Tibial artery (tissue), 4 donors: Measurements from ENCODE around the gene CCDC117.

Source experiments
- DNase-seq, 2 donors: peaks; one replicate each; pipeline ENCODE4 v3.0.0-alpha.2; 2019
- H3K27ac ChIP-seq, 2 donors: fragments of 200-600 bp; sonication (generic) in 1 of 2; 1 replicate in 1 of 2; 2 replicates in 1 of 2; pipeline ENCODE4 v1.5.1; 2018 to 2019; ENCODE audit warnings: mild to moderate bottlenecking in 1 of 2
- H3K27me3 ChIP-seq, 2 donors: fragments of 200-600 bp; sonication (generic) in 1 of 2; one replicate each; pipeline versions ENCODE4 v1.5.1 to v1.6.0; 2016 to 2019
- H3K36me3 ChIP-seq, 3 donors: fragments of 200-600 bp; sonication (generic) in 2 of 3; one replicate each; pipeline ENCODE4 v1.5.1; 2016 to 2019; ENCODE audit warnings: mild to moderate bottlenecking in 2 of 3
- H3K4me1 ChIP-seq, 4 donors: fragments of 200-600 bp; sonication (generic) in 2 of 4; 1 replicate in 3 of 4; 2 replicates in 1 of 4; pipeline ENCODE4 v1.5.1; 2016 to 2019
- H3K4me3 ChIP-seq, 2 donors: fragments of 200-600 bp; sonication (generic) in 1 of 2; 1 replicate in 1 of 2; 2 replicates in 1 of 2; pipeline ENCODE4 v1.5.1; 2018 to 2019; ENCODE audit warnings: mild to moderate bottlenecking in 2 of 2
- H3K9me3 ChIP-seq, 3 donors: fragments of 200-600 bp; sonication (generic) in 1 of 3; one replicate each; pipeline ENCODE4 v1.5.1; 2016 to 2019
- intact Hi-C: fragments of 100-400 bp; cut with DNase I; formaldehyde crosslinking; loops from one replicate; pipeline ENCODE4 v1.15.0; 2023; ENCODE audit warnings: low total_unique reads
- TF ChIP-seq, protein P1 (sequence below), 2 experiments: fragments of 200-600 bp in 1 of 2; fragments of 450-650 bp in 1 of 2; IDR thresholded peaks; one replicate each; pipeline ENCODE4 v1.5.1; 2017 to 2019; ENCODE audit warnings: antibody characterized with exemption in 2 of 2, mild to moderate bottlenecking in 1 of 2, moderate library complexity in 1 of 2

CCDC117 gene

DNA sequence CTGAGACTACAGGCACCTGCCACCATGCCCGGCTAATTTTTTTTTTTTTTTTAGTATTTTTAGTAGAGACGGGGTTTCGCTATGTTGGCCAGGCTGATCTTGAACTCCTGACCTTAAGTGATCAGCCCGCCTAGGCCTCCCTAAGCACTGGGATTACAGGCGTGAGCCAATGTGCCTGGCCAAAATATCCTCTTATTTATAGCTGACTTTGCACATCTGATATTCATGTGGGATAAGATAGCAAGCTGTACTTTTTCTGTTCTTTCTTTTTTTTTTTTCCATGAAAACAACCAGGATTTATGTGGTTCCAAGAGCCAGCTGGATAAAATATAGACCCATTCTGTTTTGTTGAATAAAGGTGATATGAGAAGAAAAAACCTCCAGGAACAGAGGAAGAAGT is 40.0 kb downstream of the CCDC117 start:
- Histone ChIP-seq H3K9me3 (no peaks in the 10 kb centered on the region), H3K36me3 (peaks cover 0 to 15% (median 8%) of the 10 kb centered on the region in 3 donors), H3K27ac (peak overlapping the region in 1 of 2 donors; percentile 59), H3K27me3 (no peaks in the 10 kb centered on the region), H3K4me3 (no peak overlapping the region), H3K4me1 (peaks cover 0 to 16% (median 8%) of the 10 kb centered on the region in 4 donors)
- TF ChIP-seq, protein P1, sequence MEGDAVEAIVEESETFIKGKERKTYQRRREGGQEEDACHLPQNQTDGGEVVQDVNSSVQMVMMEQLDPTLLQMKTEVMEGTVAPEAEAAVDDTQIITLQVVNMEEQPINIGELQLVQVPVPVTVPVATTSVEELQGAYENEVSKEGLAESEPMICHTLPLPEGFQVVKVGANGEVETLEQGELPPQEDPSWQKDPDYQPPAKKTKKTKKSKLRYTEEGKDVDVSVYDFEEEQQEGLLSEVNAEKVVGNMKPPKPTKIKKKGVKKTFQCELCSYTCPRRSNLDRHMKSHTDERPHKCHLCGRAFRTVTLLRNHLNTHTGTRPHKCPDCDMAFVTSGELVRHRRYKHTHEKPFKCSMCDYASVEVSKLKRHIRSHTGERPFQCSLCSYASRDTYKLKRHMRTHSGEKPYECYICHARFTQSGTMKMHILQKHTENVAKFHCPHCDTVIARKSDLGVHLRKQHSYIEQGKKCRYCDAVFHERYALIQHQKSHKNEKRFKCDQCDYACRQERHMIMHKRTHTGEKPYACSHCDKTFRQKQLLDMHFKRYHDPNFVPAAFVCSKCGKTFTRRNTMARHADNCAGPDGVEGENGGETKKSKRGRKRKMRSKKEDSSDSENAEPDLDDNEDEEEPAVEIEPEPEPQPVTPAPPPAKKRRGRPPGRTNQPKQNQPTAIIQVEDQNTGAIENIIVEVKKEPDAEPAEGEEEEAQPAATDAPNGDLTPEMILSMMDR (IDR thresholded peaks at IDR 0.05) = no peak
- DNase-seq = peak in 1 of 2 donors; percentile 6
- intact Hi-C loops = no loop called here

DNA sequence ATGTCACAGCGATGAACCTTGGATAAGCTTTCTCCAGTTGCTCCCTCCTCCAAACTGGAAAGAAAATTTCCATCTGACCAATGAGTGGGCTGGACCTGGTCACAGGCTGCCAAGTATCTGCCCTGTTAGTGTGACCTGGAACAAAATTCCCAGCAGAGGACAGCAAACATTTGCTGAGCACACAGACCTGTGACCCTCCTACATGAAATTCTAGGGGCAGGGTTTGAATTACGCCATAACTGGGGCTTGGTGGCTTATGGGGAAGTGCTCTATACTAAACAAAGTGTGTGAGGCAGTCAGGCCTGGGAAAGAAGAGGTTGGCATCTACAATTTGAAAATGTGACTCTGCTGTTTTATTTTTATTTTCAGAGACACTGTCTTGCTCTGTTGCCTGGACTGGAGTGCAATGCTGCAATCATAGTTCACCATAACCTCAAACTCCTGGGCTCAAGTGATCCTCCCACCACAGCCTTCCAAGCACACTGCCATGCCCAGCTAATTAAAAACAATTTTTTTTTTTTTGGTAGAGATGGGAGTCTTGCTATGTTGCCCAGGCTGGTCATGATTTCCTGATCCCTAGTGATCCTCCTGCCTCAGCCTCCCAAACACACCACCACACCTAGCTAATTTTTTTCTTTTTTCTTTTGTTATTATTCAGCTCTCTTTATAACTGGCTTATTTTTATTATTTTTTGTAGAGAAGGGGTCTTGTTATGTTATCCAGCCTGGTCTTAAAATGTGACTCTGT is 41.5 kb downstream of the CCDC117 start:
- H3K27ac ChIP-seq = peak overlapping the region; percentile 48 to 59
- intact Hi-C loops = no loop called here
- DNase-seq = peak; percentile 43 to 69

DNA sequence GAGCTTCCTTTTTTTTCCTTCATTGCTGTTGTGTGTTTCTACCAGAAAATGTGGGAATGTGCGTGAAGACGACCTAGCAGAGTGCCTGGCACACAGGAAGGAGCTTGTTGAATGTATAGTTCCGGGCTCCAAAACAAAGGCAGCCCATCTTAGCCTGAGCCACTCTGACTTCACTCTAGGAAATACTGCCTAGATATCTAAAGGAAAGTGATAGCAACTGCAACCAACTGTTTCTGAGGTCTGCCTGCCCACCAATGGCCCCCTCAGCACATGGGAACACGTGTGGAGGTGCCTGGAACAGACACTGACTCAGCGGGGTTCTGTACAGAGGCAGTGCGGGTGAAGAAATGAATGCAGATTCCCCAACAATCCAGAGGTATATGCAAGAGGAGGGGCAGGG is 42.6 kb downstream of the CCDC117 start:
- H3K27me3 ChIP-seq = no peaks in the 10 kb centered on the region
- peaks cover 0 to 8% (median 0%) of the 10 kb centered on the region in 3 donors for H3K36me3 ChIP-seq
- H3K27ac ChIP-seq = peak overlapping the region; percentile 48 to 59
- intact Hi-C loops = no loop called here
- DNase-seq = no peak
- H3K9me3 ChIP-seq = no peaks in the 10 kb centered on the region
- TF ChIP-seq, protein P1 (IDR thresholded peaks at IDR 0.05) = no peak
- peaks cover 0 to 32% (median 17%) of the 10 kb centered on the region in 4 donors for H3K4me1 ChIP-seq
- no peak overlapping the region for H3K4me3 ChIP-seq

More for the DNA sequence above, 41.5 kb downstream of the CCDC117 start:
- no peaks in the 10 kb centered on the region for H3K9me3 ChIP-seq
- H3K4me3 ChIP-seq = no peak overlapping the region
- H3K27me3 ChIP-seq = no peaks in the 10 kb centered on the region
- TF ChIP-seq, protein P1 (IDR thresholded peaks at IDR 0.05) = no peak
- peaks cover 0 to 28% (median 13%) of the 10 kb centered on the region in 4 donors for H3K4me1 ChIP-seq
- peaks cover 0 to 8% (median 4%) of the 10 kb centered on the region in 3 donors for H3K36me3 ChIP-seq

DNA sequence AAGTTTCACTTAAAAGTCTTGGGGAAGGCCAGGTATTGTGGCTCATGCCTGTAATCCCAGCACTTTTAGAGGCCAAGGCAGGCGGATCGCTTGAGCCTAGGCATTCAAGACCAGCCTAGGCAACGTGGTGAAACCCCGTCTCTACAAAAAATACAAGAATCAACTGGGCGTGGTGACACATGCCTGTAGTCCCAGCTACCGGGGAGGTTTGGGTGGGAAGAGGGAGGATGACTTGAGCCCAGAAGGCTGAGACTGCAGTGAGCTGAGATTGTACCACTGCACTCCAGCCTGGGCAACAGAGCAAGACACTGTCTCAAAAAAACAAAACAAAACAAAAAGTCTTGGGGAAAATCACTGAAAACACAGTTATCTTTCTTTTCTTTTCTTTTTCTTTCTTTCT is 43.2 kb downstream of the CCDC117 start:
- no peak overlapping the region for H3K27ac ChIP-seq
- H3K36me3 ChIP-seq = peaks cover 0 to 8% (median 0%) of the 10 kb centered on the region in 3 donors
- no peaks in the 10 kb centered on the region for H3K27me3 ChIP-seq
- TF ChIP-seq, protein P1 (IDR thresholded peaks at IDR 0.05) = no peak
- no peak overlapping the region for H3K4me3 ChIP-seq
- H3K4me1 ChIP-seq = peaks cover 0 to 32% (median 18%) of the 10 kb centered on the region in 4 donors
- intact Hi-C loops = no loop called here
- H3K9me3 ChIP-seq = no peaks in the 10 kb centered on the region
- DNase-seq = no peak

DNA sequence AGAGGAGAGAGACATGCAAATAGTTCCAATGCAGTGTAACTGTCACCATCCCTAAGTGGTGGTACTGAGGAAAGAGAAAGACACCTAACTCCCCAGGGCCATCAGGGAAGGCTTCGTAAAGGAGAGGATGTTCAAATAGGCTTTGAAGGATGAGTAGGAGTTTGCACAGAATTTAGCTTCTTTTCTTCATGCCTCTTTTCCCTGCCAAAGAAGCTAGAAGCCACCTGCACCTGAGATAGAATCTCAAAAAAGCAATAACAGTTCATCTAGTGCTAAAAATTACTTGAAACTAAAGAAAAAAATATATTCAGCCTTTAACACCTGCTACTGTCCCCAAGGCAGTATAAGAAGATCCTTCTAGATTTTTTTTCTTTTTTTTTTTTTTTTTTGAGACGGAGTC is 44.6 kb downstream of the CCDC117 start:
- intact Hi-C loops = no loop called here
- Histone ChIP-seq H3K9me3 (no peaks in the 10 kb centered on the region), H3K4me3 (no peak overlapping the region), H3K27ac (no peak overlapping the region), H3K27me3 (no peaks in the 10 kb centered on the region), H3K4me1 (peaks cover 0 to 32% (median 18%) of the 10 kb centered on the region in 4 donors), H3K36me3 (peaks cover 0 to 10% (median 0%) of the 10 kb centered on the region in 3 donors)
- TF ChIP-seq, protein P1 (IDR thresholded peaks at IDR 0.05) = no peak
- no peak for DNase-seq
